ENCODE results near the gene EYA3.

DNA sequence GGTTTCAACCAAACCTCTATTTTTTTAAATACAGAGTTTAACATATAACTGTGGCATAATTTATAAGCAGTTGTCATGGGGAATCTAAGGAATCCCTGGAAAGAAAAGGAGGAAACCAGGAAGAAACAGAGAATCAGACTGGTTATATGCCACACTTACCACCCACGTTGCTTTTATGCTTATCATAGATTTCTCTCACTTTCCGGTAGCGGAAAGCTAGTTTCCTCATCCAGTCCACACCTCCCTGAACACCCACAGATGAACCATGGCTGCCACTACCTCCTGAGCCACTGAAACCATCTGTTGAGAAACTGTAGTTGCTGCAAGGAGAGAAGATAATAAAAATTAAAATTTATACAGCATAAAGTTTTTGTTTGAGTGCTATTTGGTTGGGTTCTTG, 95.2 kb downstream of the EYA3 start:
- TF ChIP-seq CEBPB (IDR thresholded peaks at IDR 0.05; ENCODE audit: low read depth, low read length) = no peak
- TF ChIP-seq, protein P1, sequence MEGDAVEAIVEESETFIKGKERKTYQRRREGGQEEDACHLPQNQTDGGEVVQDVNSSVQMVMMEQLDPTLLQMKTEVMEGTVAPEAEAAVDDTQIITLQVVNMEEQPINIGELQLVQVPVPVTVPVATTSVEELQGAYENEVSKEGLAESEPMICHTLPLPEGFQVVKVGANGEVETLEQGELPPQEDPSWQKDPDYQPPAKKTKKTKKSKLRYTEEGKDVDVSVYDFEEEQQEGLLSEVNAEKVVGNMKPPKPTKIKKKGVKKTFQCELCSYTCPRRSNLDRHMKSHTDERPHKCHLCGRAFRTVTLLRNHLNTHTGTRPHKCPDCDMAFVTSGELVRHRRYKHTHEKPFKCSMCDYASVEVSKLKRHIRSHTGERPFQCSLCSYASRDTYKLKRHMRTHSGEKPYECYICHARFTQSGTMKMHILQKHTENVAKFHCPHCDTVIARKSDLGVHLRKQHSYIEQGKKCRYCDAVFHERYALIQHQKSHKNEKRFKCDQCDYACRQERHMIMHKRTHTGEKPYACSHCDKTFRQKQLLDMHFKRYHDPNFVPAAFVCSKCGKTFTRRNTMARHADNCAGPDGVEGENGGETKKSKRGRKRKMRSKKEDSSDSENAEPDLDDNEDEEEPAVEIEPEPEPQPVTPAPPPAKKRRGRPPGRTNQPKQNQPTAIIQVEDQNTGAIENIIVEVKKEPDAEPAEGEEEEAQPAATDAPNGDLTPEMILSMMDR (conservative IDR thresholded peaks at IDR 0.05; ENCODE audit: low read depth, low read length) = no peak

Data from IMR-90 (cell line).